Ishikawa (cell line): Measurements from ENCODE around the gene WFIKKN1.

Experiments
- CEBPB ChIP-seq: IDR thresholded peaks from 2 replicates; pipeline ENCODE4 v1.6.1; 2012
- CREB1 ChIP-seq: IDR thresholded peaks from 2 replicates; pipeline ENCODE4 v1.6.1; 2012; ENCODE audit warnings: low read depth
- EGR1 ChIP-seq: IDR thresholded peaks from 2 replicates; pipeline ENCODE4 v1.6.1; 2012
- EP300 ChIP-seq: IDR thresholded peaks from 2 replicates; pipeline ENCODE4 v1.6.1; 2012; ENCODE audit warnings: borderline replicate concordance
- FOXM1 ChIP-seq: IDR thresholded peaks from 2 replicates; pipeline ENCODE4 v1.6.1; 2012; ENCODE audit warnings: low read depth, borderline replicate concordance
- NFIC ChIP-seq: IDR thresholded peaks from 2 replicates; pipeline ENCODE4 v1.6.1; 2012
- RAD21 ChIP-seq: IDR thresholded peaks from 2 replicates; pipeline ENCODE4 v1.6.1; 2012; ENCODE audit warnings: low read depth
- TAF1 ChIP-seq: IDR thresholded peaks from 2 replicates; pipeline ENCODE4 v1.6.1; 2012; ENCODE audit warnings: low read depth, mild to moderate bottlenecking
- TCF12 ChIP-seq: IDR thresholded peaks from 2 replicates; pipeline ENCODE4 v1.6.1; 2012; ENCODE audit warnings: low read depth
- TEAD4 ChIP-seq: IDR thresholded peaks from 2 replicates; pipeline ENCODE4 v1.6.1; 2012
- YY1 ChIP-seq: IDR thresholded peaks from 2 replicates; pipeline ENCODE4 v1.6.1; 2012; ENCODE audit warnings: low read depth
- ZBTB7A ChIP-seq: IDR thresholded peaks from 2 replicates; pipeline ENCODE4 v1.6.1; 2012; ENCODE audit warnings: low read depth
- TF ChIP-seq, protein P1 (sequence below): IDR thresholded peaks from 2 replicates; pipeline ENCODE4 v1.6.1; 2012
- TF ChIP-seq, protein P2 (sequence below): IDR thresholded peaks from 2 replicates; pipeline ENCODE4 v1.6.1; 2012; ENCODE audit warnings: low read depth, mild to moderate bottlenecking
- TF ChIP-seq, protein P3 (sequence below): IDR thresholded peaks from 2 replicates; pipeline ENCODE4 v1.6.1; 2012

The WFIKKN1 gene

DNA sequence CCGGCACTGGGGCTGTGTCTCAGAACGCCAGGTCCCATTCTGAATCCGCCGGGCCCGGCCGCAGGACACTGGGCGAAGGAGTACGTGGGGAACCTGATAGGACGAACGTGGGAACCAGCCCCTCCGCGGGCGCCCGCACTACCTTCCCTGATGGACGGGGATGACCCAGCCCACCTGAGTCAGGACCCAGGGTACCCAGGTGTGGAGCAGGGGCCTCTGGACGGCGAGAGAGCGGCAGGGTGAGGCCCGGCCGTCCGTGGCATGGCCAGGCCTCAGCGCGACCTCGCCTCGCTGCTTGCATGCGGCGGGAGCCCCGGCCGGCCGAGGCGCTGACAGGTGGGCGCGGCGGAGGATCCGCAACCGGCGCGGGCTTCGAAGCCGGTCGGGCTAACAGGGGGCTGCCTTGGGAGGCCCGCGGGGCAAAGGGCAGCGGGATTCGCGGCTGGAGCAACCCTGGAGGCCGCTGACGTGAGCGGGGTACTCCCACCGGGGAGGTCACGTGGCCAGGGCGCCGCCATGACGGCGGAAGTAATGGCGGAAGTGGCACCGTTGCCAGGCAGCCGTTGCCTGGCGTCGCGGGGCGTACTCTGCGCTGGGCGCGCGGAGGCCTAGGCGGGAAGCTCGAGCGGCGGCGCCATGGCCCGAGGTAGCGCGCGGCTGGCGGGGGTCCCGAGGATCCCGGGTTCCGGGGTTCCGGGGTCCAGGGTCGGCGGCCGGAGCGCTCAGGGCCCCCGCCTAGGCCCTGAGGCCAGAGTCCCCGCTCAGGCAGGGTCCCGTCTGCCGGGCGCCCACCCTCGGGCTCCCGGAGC, 18.2 kb downstream of the WFIKKN1 start, which contains the start of gene WDR90:
TSS of gene WDR90 (plus strand) at position 585 of the 809 bp plus-strand sequence. CDS start at position 637, 52 bp downstream.
- TF ChIP-seq ZBTB7A, result peak; percentile 77; the same call in 1 of the 2 replicates
- TF ChIP-seq, protein P1, sequence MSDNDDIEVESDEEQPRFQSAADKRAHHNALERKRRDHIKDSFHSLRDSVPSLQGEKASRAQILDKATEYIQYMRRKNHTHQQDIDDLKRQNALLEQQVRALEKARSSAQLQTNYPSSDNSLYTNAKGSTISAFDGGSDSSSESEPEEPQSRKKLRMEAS, result peak; percentile 85
- TF ChIP-seq TCF12, result no peak; the same call in 1 of the 2 replicates
- TF ChIP-seq EGR1, result 0 out of 2 replicates have a peak, but pooled peaks have one; percentile 62
- TF ChIP-seq CREB1, result peak; percentile 64; the same call in 1 of the 2 replicates
- TF ChIP-seq, protein P2, sequence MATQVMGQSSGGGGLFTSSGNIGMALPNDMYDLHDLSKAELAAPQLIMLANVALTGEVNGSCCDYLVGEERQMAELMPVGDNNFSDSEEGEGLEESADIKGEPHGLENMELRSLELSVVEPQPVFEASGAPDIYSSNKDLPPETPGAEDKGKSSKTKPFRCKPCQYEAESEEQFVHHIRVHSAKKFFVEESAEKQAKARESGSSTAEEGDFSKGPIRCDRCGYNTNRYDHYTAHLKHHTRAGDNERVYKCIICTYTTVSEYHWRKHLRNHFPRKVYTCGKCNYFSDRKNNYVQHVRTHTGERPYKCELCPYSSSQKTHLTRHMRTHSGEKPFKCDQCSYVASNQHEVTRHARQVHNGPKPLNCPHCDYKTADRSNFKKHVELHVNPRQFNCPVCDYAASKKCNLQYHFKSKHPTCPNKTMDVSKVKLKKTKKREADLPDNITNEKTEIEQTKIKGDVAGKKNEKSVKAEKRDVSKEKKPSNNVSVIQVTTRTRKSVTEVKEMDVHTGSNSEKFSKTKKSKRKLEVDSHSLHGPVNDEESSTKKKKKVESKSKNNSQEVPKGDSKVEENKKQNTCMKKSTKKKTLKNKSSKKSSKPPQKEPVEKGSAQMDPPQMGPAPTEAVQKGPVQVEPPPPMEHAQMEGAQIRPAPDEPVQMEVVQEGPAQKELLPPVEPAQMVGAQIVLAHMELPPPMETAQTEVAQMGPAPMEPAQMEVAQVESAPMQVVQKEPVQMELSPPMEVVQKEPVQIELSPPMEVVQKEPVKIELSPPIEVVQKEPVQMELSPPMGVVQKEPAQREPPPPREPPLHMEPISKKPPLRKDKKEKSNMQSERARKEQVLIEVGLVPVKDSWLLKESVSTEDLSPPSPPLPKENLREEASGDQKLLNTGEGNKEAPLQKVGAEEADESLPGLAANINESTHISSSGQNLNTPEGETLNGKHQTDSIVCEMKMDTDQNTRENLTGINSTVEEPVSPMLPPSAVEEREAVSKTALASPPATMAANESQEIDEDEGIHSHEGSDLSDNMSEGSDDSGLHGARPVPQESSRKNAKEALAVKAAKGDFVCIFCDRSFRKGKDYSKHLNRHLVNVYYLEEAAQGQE, result no peak
- no peak for TF ChIP-seq CEBPB
- TF ChIP-seq, protein P3, sequence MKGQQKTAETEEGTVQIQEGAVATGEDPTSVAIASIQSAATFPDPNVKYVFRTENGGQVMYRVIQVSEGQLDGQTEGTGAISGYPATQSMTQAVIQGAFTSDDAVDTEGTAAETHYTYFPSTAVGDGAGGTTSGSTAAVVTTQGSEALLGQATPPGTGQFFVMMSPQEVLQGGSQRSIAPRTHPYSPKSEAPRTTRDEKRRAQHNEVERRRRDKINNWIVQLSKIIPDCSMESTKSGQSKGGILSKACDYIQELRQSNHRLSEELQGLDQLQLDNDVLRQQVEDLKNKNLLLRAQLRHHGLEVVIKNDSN, result peak; percentile 99
- TF ChIP-seq TAF1, result peak; percentile 71
- no peak for TF ChIP-seq RAD21
- peak; percentile 97 for TF ChIP-seq YY1
- TF ChIP-seq EP300, result no peak
- no peak for TF ChIP-seq NFIC

DNA sequence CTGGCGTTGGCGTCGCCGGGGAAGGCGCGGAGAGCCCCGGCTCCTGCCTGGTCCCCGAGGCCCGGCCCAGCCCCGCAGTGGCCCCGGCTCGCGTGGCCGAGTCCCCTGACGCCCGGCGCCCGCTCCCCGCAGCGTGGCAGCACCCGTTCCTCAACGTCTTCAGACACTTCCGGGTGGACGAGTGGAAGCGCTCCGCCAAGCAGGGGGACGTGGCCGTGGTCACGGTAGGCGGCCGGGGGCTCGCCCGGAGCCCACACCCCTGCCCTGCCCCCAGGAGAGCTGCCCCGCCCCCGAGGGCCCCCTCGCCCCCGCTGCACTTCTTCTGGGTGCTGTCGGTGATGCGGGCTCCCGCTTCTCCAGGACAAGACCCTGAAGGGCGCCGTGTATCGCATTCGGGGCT, 18.8 kb downstream of the WFIKKN1 start:
- TF ChIP-seq, protein P3, result no peak
- TF ChIP-seq ZBTB7A (no peak), FOXM1 (no peak), RAD21 (no peak), TAF1 (no peak), EGR1 (no peak), CEBPB (no peak), TCF12 (no peak)
- TF ChIP-seq, protein P2, result no peak
- TF ChIP-seq, protein P1, result no peak

DNA sequence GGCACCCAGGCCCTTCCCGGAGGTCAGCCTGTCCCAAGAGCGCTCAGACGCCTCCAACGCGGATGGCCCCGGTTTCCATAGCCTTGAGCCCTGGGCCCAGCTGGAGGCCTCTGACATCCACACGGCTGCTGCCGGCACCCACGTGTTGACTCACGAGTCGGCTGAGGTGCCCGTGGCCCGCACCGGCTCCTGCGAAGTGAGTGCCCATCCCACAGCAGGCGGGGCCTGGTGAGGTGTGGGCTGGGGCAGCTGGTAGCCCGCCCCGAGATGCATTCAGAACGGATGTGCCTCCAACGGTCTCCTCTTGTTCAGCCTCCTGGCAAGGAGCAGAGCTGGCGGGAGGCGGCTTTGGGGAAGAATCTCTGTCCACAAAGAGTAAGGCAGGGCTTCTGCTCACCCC, 21.1 kb downstream of the WFIKKN1 start:
- TF ChIP-seq FOXM1 (no peak), CEBPB (no peak), ZBTB7A (no peak), RAD21 (no peak), EGR1 (no peak)

DNA sequence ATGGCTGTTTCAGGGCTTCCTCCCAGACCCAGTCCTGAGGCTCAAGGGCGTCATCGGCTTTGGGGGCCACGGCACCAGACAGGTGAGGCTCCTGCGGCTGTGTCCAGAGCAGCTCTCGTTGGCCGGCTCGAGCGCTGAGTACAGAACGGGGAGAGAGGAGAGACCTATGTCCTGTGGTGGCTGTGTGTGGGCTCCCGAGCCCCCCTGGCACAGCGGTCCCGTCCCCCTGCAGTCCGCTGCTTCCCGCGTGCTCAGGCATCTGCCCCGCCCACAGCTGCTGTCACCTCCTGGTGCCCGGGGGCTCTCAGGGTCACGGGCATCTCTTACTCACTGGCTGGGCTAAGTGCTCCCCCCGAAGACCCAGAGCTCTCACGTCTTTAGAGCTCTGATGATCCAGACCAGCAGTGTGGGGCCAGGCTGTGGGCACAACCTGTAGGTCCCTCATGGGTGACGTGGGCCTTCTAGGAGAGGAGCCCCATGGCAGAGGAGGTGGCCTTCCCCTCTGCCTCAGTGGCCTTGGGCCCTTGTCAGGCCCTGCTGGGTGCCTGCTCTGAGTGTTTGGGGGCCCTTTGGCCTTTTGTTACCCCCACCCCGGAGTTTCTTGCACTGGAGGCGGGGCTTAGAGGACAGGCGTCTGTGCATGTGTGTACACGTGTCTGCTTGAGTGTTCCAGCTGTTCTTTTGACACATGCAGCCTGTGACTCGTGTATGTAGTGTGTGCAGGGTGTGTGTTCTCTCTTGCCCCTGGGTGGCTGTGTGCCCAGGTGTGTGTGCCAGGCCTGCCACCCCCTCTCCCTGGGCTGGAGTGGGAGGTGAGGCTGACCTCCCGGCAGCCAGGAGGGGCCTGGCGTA, 21.9 kb downstream of the WFIKKN1 start:
- TF ChIP-seq TAF1 (no peak), EP300 (no peak), NFIC (no peak), RAD21 (no peak), TCF12 (no peak), EGR1 (no peak)

DNA sequence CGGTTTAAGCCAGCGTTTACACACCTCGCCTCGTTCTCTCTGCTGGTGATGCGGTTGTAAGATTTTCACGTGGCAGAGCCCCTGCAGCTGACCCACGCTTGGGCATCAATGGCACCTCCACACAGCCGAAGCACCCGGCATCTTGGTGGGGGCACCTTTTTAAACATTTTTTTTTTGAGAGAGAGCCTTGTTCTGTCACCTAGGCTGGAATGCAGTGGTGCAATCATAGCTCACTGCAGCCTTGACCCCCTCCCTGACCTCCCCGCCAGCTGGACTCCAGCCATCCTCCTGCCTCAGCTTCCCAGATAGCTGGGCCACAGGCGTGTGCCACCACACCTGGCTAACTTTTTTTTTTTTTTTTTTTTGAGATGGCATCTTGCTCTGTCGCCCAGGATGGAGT, 23.2 kb downstream of the WFIKKN1 start:
- TF ChIP-seq CREB1 (no peak), TAF1 (no peak), TCF12 (no peak), ZBTB7A (no peak), RAD21 (no peak)

DNA sequence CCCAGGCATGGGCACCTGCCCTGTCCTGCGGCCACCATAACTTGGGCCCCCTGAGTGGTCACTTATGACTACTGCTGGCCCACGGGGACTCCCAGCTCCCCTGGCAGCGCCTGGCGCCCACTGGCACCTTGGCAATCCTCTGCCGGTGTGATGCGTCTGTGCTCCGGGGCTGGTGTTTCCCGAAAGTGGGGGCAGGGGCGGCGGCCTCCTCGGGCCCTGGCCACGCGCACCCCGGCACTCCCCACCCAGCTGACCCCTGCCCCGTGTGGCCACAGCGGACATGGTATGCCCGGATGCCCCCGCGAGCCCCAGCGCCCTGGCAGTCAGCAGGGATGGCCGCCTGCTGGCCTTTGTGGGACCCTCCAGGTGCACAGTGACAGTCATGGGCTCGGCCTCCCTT, 26.7 kb downstream of the WFIKKN1 start:
- TF ChIP-seq, protein P1, result no peak
- TF ChIP-seq CEBPB (no peak), YY1 (no peak), EGR1 (no peak), RAD21 (no peak), CREB1 (no peak), FOXM1 (no peak), NFIC (no peak), EP300 (no peak), ZBTB7A (no peak), TEAD4 (no peak), TCF12 (no peak), TAF1 (no peak)
- TF ChIP-seq, protein P3, result no peak
- TF ChIP-seq, protein P2, result no peak
